Measurements from ENCODE around the gene ERC2. TPM values are rescaled to one million over a fixed set of nuclear protein-coding genes. Genes with fewer than 3 reads are reported as not detected.

ERC2 gene
- total and polyA plus RNA-seq, 11 donors = 0.16 to 3.8 (median 1.6) TPM

DNA sequence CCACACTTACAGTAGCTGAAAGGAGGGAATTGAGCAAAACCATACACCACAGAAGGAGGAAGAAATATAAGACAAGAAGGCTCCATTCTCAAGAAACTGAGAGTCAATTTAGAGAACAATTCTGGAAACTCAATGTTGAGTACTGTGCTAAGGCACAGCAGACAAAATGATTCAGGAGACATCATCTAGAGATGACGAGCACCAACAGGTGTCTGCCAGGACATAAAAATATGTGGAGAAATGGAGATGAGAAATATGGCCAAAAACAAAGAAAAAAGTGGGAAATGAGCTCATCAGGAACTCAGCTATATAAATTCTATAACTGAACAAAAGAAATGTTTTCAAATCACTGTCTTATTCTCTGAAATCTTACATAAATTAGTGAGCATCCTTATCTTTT, 343.7 kb downstream of the ERC2 start:
- no peak overlapping the region for H3K4me3 ChIP-seq
- H3K9me3 ChIP-seq = no peaks in the 10 kb centered on the region
- H3K36me3 ChIP-seq = no peaks in the 10 kb centered on the region
- H3K4me1 ChIP-seq = peaks cover 0 to 4% (median 0%) of the 10 kb centered on the region in 12 donors
- WGBS, 4 donors = 54 to 67% (median 63%) methylated on average over 1 of the region's 1 CpG
- TF ChIP-seq POLR2A (IDR thresholded peaks at IDR 0.05) (no peak), CTCF (IDR thresholded peaks at IDR 0.05) (no peak)
- no peaks in the 10 kb centered on the region for H3K27me3 ChIP-seq
- DNase-seq = no peak
- H3K27ac ChIP-seq = no peak overlapping the region
- intact Hi-C loops (cut with DNase I) = no loop called here
- ATAC-seq = no peak

- intact Hi-C loops (cut with DNase I) = no loop called here
- 74 to 86% (median 84%) methylated on average over 3 of the region's 3 CpGs for WGBS, 4 donors
- Histone ChIP-seq H3K27ac (no peak overlapping the region), H3K36me3 (no peaks in the 10 kb centered on the region), H3K4me1 (peaks cover 0 to 4% (median 0%) of the 10 kb centered on the region in 12 donors), H3K9me3 (no peaks in the 10 kb centered on the region), H3K27me3 (no peaks in the 10 kb centered on the region), H3K4me3 (no peak overlapping the region)
- no peak for DNase-seq
- TF ChIP-seq CTCF (IDR thresholded peaks at IDR 0.05) = no peak
- no peak for TF ChIP-seq POLR2A (IDR thresholded peaks at IDR 0.05)
- no peak for ATAC-seq
These were observed 344.8 kb downstream of the ERC2 start for GRCh38 chr3:56123487-56123886.

DNA sequence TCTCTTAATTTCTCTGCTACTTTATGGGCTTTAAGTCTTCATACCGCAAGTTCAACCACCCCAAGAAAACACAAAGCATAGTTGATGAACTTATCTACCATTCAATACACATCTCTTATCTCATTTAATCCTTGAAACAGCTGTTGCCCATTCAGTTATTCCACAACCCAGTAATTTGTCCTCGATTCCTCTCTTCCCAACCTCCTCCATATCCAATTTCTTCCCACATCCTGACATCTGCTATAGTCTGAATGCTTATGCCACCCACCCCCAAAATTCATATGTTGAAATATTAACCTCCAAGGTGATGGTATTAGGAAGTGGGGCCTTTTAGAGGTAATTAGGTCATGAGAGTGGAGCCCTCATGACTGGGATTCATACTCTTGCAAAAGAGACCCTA, 345.4 kb downstream of the ERC2 start:
- DNase-seq (no peak), ATAC-seq (no peak)
- H3K36me3 ChIP-seq = no peaks in the 10 kb centered on the region
- no peak for TF ChIP-seq POLR2A (IDR thresholded peaks at IDR 0.05)
- no peak for TF ChIP-seq CTCF (IDR thresholded peaks at IDR 0.05)
- no peaks in the 10 kb centered on the region for H3K9me3 ChIP-seq
- intact Hi-C loops (cut with DNase I) = no loop called here
- 54 to 82% (median 72%) methylated on average over 2 of the region's 2 CpGs for WGBS, 4 donors
- H3K27me3 ChIP-seq = no peaks in the 10 kb centered on the region
- no peak overlapping the region for H3K27ac ChIP-seq
- H3K4me3 ChIP-seq = no peak overlapping the region
- H3K4me1 ChIP-seq = peaks cover 0 to 4% (median 0%) of the 10 kb centered on the region in 12 donors

- ATAC-seq (no peak), DNase-seq (no peak)
- H3K9me3 ChIP-seq = no peaks in the 10 kb centered on the region
- H3K27me3 ChIP-seq = no peaks in the 10 kb centered on the region
- no peak for TF ChIP-seq POLR2A (IDR thresholded peaks at IDR 0.05)
- TF ChIP-seq CTCF (IDR thresholded peaks at IDR 0.05) = no peak
- intact Hi-C loops (cut with DNase I) = no loop called here
- H3K4me1 ChIP-seq = peaks cover 0 to 4% (median 0%) of the 10 kb centered on the region in 12 donors
- no peaks in the 10 kb centered on the region for H3K36me3 ChIP-seq
- no peak overlapping the region for H3K4me3 ChIP-seq
- 69 to 83% (median 78%) methylated on average over 2 of the region's 2 CpGs for WGBS, 4 donors
- H3K27ac ChIP-seq = no peak overlapping the region
These were observed 346.6 kb downstream of the ERC2 start for GRCh38 chr3:56121716-56122115.

All from heart left ventricle (tissue), 16 donors.